Measurements from ENCODE around the gene SGMS1.

DNA sequence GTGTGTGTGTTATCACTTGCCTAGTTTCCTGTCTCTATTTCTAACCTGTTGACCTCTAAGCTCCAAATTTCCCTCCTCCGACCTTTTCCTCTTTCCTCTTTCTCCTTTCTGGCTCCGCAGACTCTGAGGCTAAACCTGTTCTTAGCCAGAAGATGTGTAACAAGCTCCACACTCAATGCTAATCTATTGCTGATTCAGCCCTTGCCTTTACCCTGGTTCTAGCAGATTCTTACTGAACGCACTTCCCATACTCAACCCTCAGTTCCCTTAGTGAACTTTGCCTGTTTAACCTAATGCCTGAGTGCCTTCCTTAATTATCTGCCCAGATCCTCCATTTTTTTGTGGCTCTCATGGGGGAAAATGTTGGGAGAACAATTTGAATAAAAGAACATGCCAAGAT lies 30.0 kb upstream of the SGMS1 start:
- TF ChIP-seq, protein P1, sequence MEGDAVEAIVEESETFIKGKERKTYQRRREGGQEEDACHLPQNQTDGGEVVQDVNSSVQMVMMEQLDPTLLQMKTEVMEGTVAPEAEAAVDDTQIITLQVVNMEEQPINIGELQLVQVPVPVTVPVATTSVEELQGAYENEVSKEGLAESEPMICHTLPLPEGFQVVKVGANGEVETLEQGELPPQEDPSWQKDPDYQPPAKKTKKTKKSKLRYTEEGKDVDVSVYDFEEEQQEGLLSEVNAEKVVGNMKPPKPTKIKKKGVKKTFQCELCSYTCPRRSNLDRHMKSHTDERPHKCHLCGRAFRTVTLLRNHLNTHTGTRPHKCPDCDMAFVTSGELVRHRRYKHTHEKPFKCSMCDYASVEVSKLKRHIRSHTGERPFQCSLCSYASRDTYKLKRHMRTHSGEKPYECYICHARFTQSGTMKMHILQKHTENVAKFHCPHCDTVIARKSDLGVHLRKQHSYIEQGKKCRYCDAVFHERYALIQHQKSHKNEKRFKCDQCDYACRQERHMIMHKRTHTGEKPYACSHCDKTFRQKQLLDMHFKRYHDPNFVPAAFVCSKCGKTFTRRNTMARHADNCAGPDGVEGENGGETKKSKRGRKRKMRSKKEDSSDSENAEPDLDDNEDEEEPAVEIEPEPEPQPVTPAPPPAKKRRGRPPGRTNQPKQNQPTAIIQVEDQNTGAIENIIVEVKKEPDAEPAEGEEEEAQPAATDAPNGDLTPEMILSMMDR (IDR thresholded peaks at IDR 0.05), result no peak
- TF ChIP-seq POLR2A (IDR thresholded peaks at IDR 0.05), result no peak
- no peak for TF ChIP-seq POLR2AphosphoS5 (IDR thresholded peaks at IDR 0.05)
